ENCODE results near the gene PXN. TPM values are rescaled to one million over a fixed set of nuclear protein-coding genes. Genes with fewer than 3 reads are reported as not detected.
"Not testable (repeated sequence)": the region's sequence is repeated elsewhere in the genome, so short reads cannot be mapped to it uniquely, and the experiment has no call there.

PXN gene
- total RNA-seq, 1 donor from 2014 or later: 105 TPM

- H3K27ac ChIP-seq: no peak overlapping the region
- ATAC-seq (no peak), DNase-seq (no peak)
- no peaks in the 10 kb centered on the region for H3K9me3 ChIP-seq
- H3K36me3 ChIP-seq: peaks cover 39% of the 10 kb centered on the region
- H3K27me3 ChIP-seq: no peaks in the 10 kb centered on the region
- H3K4me3 ChIP-seq: no peak overlapping the region
- intact Hi-C loops (cut with DNase I): no loop called here
- peaks cover 45% of the 10 kb centered on the region for H3K4me1 ChIP-seq
- TF ChIP-seq CTCF (IDR thresholded peaks at IDR 0.05): no peak
Measured at GRCh38 chr12:120196363-120196762, 69.2 kb downstream of the PXN start.

GRCh38 chr12:120194534-120195395 is 70.8 kb downstream of the PXN start, which contains the start of gene GCN1:
GCN1 (minus strand) TSS chr12:120194715; CDS start chr12:120194697, 18 bp downstream.
- Histone ChIP-seq H3K27ac (peak within 1 kb of the TSS; percentile 94), H3K4me1 (peaks cover 42% of the 10 kb centered on the region), H3K4me3 (peak within 1 kb of the TSS; percentile 99), H3K9me3 (no peaks in the 10 kb centered on the region), H3K36me3 (peaks cover 45% of the 10 kb centered on the region), H3K27me3 (no peaks in the 10 kb centered on the region)
- DNase-seq: peak; percentile 94
- no peak for TF ChIP-seq CTCF (IDR thresholded peaks at IDR 0.05)
- ATAC-seq: peak; percentile 98
- intact Hi-C loops (cut with DNase I): no loop called here

- intact Hi-C loops (cut with DNase I): no loop called here
- peak overlapping the region; percentile 99 for H3K4me3 ChIP-seq
- H3K36me3 ChIP-seq: peaks cover 47% of the 10 kb centered on the region
- H3K27ac ChIP-seq: peak overlapping the region; percentile 94
- no peak for TF ChIP-seq CTCF (IDR thresholded peaks at IDR 0.05)
- H3K4me1 ChIP-seq: peaks cover 36% of the 10 kb centered on the region
- no peaks in the 10 kb centered on the region for H3K9me3 ChIP-seq
- no peaks in the 10 kb centered on the region for H3K27me3 ChIP-seq
- ATAC-seq: peak; percentile 64
- no peak for DNase-seq
Measured at GRCh38 chr12:120194226-120194533, 71.3 kb downstream of the PXN start.

GRCh38 chr12:120193286-120193685 is 72.2 kb downstream of the PXN start:
- H3K9me3 ChIP-seq; intact Hi-C loops (cut with DNase I); H3K27me3 ChIP-seq; DNase-seq; H3K27ac ChIP-seq; ATAC-seq: not testable (repeated sequence)
- Histone ChIP-seq H3K36me3 (peaks cover 47% of the 10 kb centered on the region), H3K4me3 (peak overlapping the region; percentile 99), H3K4me1 (peaks cover 29% of the 10 kb centered on the region)

GRCh38 chr12:120190985-120191480 is 74.5 kb downstream of the PXN start:
- DNase-seq (no peak), ATAC-seq (no peak)
- intact Hi-C loops (cut with DNase I): no loop called here
- H3K4me3 ChIP-seq: no peak overlapping the region
- peaks cover 47% of the 10 kb centered on the region for H3K36me3 ChIP-seq
- peaks cover 23% of the 10 kb centered on the region for H3K4me1 ChIP-seq
- H3K9me3 ChIP-seq: no peaks in the 10 kb centered on the region
- no peak overlapping the region for H3K27ac ChIP-seq
- no peak for TF ChIP-seq CTCF (IDR thresholded peaks at IDR 0.05)
- H3K27me3 ChIP-seq: no peaks in the 10 kb centered on the region

- no peak for TF ChIP-seq CTCF (IDR thresholded peaks at IDR 0.05)
- Histone ChIP-seq H3K4me1 (peaks cover 20% of the 10 kb centered on the region), H3K4me3 (no peak overlapping the region), H3K27me3 (no peaks in the 10 kb centered on the region), H3K9me3 (no peaks in the 10 kb centered on the region), H3K36me3 (peaks cover 50% of the 10 kb centered on the region), H3K27ac (no peak overlapping the region)
- intact Hi-C loops (cut with DNase I): no loop called here
- DNase-seq (no peak), ATAC-seq (no peak)
Measured at GRCh38 chr12:120190386-120190785, 75.1 kb downstream of the PXN start.
